ENCODE results near the gene UFC1. TPM values are rescaled to one million over a fixed set of nuclear protein-coding genes. Genes with fewer than 3 reads are reported as not detected.

Gene UFC1
- polyA plus RNA-seq, 4 donors: 137 to 193 (median 167) TPM

- H3K36me3 ChIP-seq (ENCODE audit: control insufficient read depth in 3 of 3, insufficient read depth in 2 of 3, low read depth in 1 of 3, low read length in 3 of 3): peaks cover 0 to 2% (median 0%) of the 10 kb centered on the region in 3 donors
- no peak for DNase-seq
- peak overlapping the region; percentile 38 to 84 (median 69) for H3K27ac ChIP-seq (ENCODE audit: low read depth in 1 of 3, low read length in 2 of 3)
- no peak for FAIRE-seq
- 30 to 51% (median 40%) methylated on average over 2 of the region's 2 CpGs for WGBS, 3 donors
- H3K9me3 ChIP-seq (ENCODE audit: control insufficient read depth in 2 of 2, insufficient read depth in 1 of 2, low read depth in 1 of 2, low read length in 1 of 2): no peaks in the 10 kb centered on the region
- H3K4me3 ChIP-seq (ENCODE audit: low read depth in 1 of 3, low read length in 3 of 3): no peak overlapping the region
- no peaks in the 10 kb centered on the region for H3K27me3 ChIP-seq (ENCODE audit: control insufficient read depth in 3 of 3, insufficient read depth in 3 of 3, low read length in 3 of 3)
- H3K4me1 ChIP-seq (ENCODE audit: control insufficient read depth in 3 of 3, insufficient read depth in 2 of 3, low read depth in 1 of 3, low read length in 2 of 3): no peaks in the 10 kb centered on the region
Measured at GRCh38 chr1:161185732-161186311, 32.0 kb downstream of the UFC1 start.

GRCh38 chr1:161187311-161187710, 33.5 kb downstream of the UFC1 start:
- FAIRE-seq (no peak), DNase-seq (no peak)
- peaks cover 0 to 11% (median 0%) of the 10 kb centered on the region in 3 donors for H3K36me3 ChIP-seq (ENCODE audit: control insufficient read depth in 3 of 3, insufficient read depth in 2 of 3, low read depth in 1 of 3, low read length in 3 of 3)

GRCh38 chr1:161188381-161188780, 34.6 kb downstream of the UFC1 start:
- DNase-seq (no peak), FAIRE-seq (no peak)
- no peak overlapping the region for H3K27ac ChIP-seq (ENCODE audit: low read depth in 1 of 3, low read length in 2 of 3)
- H3K9me3 ChIP-seq (ENCODE audit: control insufficient read depth in 2 of 2, insufficient read depth in 1 of 2, low read depth in 1 of 2, low read length in 1 of 2): no peaks in the 10 kb centered on the region
- H3K36me3 ChIP-seq (ENCODE audit: control insufficient read depth in 3 of 3, insufficient read depth in 2 of 3, low read depth in 1 of 3, low read length in 3 of 3): peaks cover 0 to 11% (median 0%) of the 10 kb centered on the region in 3 donors
- peaks cover 0 to 4% (median 0%) of the 10 kb centered on the region in 3 donors for H3K27me3 ChIP-seq (ENCODE audit: control insufficient read depth in 3 of 3, insufficient read depth in 3 of 3, low read length in 3 of 3)
- no peak overlapping the region for H3K4me3 ChIP-seq (ENCODE audit: low read depth in 1 of 3, low read length in 3 of 3)
- WGBS, 3 donors: 81 to 88% (median 83%) methylated on average over 6 of the region's 6 CpGs
- no peaks in the 10 kb centered on the region for H3K4me1 ChIP-seq (ENCODE audit: control insufficient read depth in 3 of 3, insufficient read depth in 2 of 3, low read depth in 1 of 3, low read length in 2 of 3)

More at GRCh38 chr1:161187311-161187710, 33.5 kb downstream of the UFC1 start:
- no peaks in the 10 kb centered on the region for H3K4me1 ChIP-seq (ENCODE audit: control insufficient read depth in 3 of 3, insufficient read depth in 2 of 3, low read depth in 1 of 3, low read length in 2 of 3)
- H3K9me3 ChIP-seq (ENCODE audit: control insufficient read depth in 2 of 2, insufficient read depth in 1 of 2, low read depth in 1 of 2, low read length in 1 of 2): no peaks in the 10 kb centered on the region
- WGBS, 3 donors: 68 to 78% (median 70%) methylated on average over 3 of the region's 3 CpGs
- peaks cover 0 to 4% (median 0%) of the 10 kb centered on the region in 3 donors for H3K27me3 ChIP-seq (ENCODE audit: control insufficient read depth in 3 of 3, insufficient read depth in 3 of 3, low read length in 3 of 3)
- H3K4me3 ChIP-seq (ENCODE audit: low read depth in 1 of 3, low read length in 3 of 3): no peak overlapping the region
- H3K27ac ChIP-seq (ENCODE audit: low read depth in 1 of 3, low read length in 2 of 3): no peak overlapping the region

- WGBS, 3 donors: 93 to 94% (median 93%) methylated on average over 5 of the region's 5 CpGs
- Histone ChIP-seq H3K36me3 (ENCODE audit: control insufficient read depth in 3 of 3, insufficient read depth in 2 of 3, low read depth in 1 of 3, low read length in 3 of 3) (peaks cover 0 to 11% (median 0%) of the 10 kb centered on the region in 3 donors), H3K27ac (ENCODE audit: low read depth in 1 of 3, low read length in 2 of 3) (no peak overlapping the region), H3K9me3 (ENCODE audit: control insufficient read depth in 2 of 2, insufficient read depth in 1 of 2, low read depth in 1 of 2, low read length in 1 of 2) (no peaks in the 10 kb centered on the region), H3K27me3 (ENCODE audit: control insufficient read depth in 3 of 3, insufficient read depth in 3 of 3, low read length in 3 of 3) (peaks cover 0 to 4% (median 0%) of the 10 kb centered on the region in 3 donors), H3K4me1 (ENCODE audit: control insufficient read depth in 3 of 3, insufficient read depth in 2 of 3, low read depth in 1 of 3, low read length in 2 of 3) (no peaks in the 10 kb centered on the region), H3K4me3 (ENCODE audit: low read depth in 1 of 3, low read length in 3 of 3) (no peak overlapping the region)
- DNase-seq (no peak), FAIRE-seq (no peak)
Measured at GRCh38 chr1:161189036-161189435, 35.3 kb downstream of the UFC1 start.

- WGBS, 3 donors: 44 to 66% (median 64%) methylated on average over 22 of the region's 22 CpGs
- FAIRE-seq (no peak), DNase-seq (no peak)
- Histone ChIP-seq H3K4me3 (ENCODE audit: low read depth in 1 of 3, low read length in 3 of 3) (no peak overlapping the region), H3K27ac (ENCODE audit: low read depth in 1 of 3, low read length in 2 of 3) (no peak overlapping the region), H3K4me1 (ENCODE audit: control insufficient read depth in 3 of 3, insufficient read depth in 2 of 3, low read depth in 1 of 3, low read length in 2 of 3) (peaks cover 0 to 3% (median 0%) of the 10 kb centered on the region in 3 donors), H3K9me3 (ENCODE audit: control insufficient read depth in 2 of 2, insufficient read depth in 1 of 2, low read depth in 1 of 2, low read length in 1 of 2) (no peaks in the 10 kb centered on the region), H3K36me3 (ENCODE audit: control insufficient read depth in 3 of 3, insufficient read depth in 2 of 3, low read depth in 1 of 3, low read length in 3 of 3) (peaks cover 0 to 13% (median 0%) of the 10 kb centered on the region in 3 donors), H3K27me3 (ENCODE audit: control insufficient read depth in 3 of 3, insufficient read depth in 3 of 3, low read length in 3 of 3) (peaks cover 0 to 4% (median 0%) of the 10 kb centered on the region in 3 donors)
Measured at GRCh38 chr1:161190962-161191521, 37.3 kb downstream of the UFC1 start.

- DNase-seq (no peak), FAIRE-seq (no peak)
- Histone ChIP-seq H3K9me3 (ENCODE audit: control insufficient read depth in 2 of 2, insufficient read depth in 1 of 2, low read depth in 1 of 2, low read length in 1 of 2) (no peaks in the 10 kb centered on the region), H3K27ac (ENCODE audit: low read depth in 1 of 3, low read length in 2 of 3) (no peak overlapping the region), H3K4me1 (ENCODE audit: control insufficient read depth in 3 of 3, insufficient read depth in 2 of 3, low read depth in 1 of 3, low read length in 2 of 3) (peaks cover 0 to 3% (median 0%) of the 10 kb centered on the region in 3 donors), H3K4me3 (ENCODE audit: low read depth in 1 of 3, low read length in 3 of 3) (no peak overlapping the region), H3K27me3 (ENCODE audit: control insufficient read depth in 3 of 3, insufficient read depth in 3 of 3, low read length in 3 of 3) (peaks cover 0 to 4% (median 0%) of the 10 kb centered on the region in 3 donors), H3K36me3 (ENCODE audit: control insufficient read depth in 3 of 3, insufficient read depth in 2 of 3, low read depth in 1 of 3, low read length in 3 of 3) (peaks cover 0 to 13% (median 0%) of the 10 kb centered on the region in 3 donors)
- WGBS, 3 donors: 68 to 71% (median 71%) methylated on average over 8 of the region's 8 CpGs
Measured at GRCh38 chr1:161191971-161192370, 38.2 kb downstream of the UFC1 start.

- no peak overlapping the region for H3K4me3 ChIP-seq (ENCODE audit: low read depth in 1 of 3, low read length in 3 of 3)
- no peaks in the 10 kb centered on the region for H3K9me3 ChIP-seq (ENCODE audit: control insufficient read depth in 2 of 2, insufficient read depth in 1 of 2, low read depth in 1 of 2, low read length in 1 of 2)
- DNase-seq: peak; percentile 74 to 81
- no peak for FAIRE-seq
- peaks cover 0 to 13% (median 0%) of the 10 kb centered on the region in 3 donors for H3K36me3 ChIP-seq (ENCODE audit: control insufficient read depth in 3 of 3, insufficient read depth in 2 of 3, low read depth in 1 of 3, low read length in 3 of 3)
- 47 to 59% (median 52%) methylated on average over 15 of the region's 15 CpGs for WGBS, 3 donors
- peaks cover 0 to 4% (median 0%) of the 10 kb centered on the region in 3 donors for H3K27me3 ChIP-seq (ENCODE audit: control insufficient read depth in 3 of 3, insufficient read depth in 3 of 3, low read length in 3 of 3)
- no peak overlapping the region for H3K27ac ChIP-seq (ENCODE audit: low read depth in 1 of 3, low read length in 2 of 3)
- peaks cover 0 to 3% (median 0%) of the 10 kb centered on the region in 3 donors for H3K4me1 ChIP-seq (ENCODE audit: control insufficient read depth in 3 of 3, insufficient read depth in 2 of 3, low read depth in 1 of 3, low read length in 2 of 3)
Measured at GRCh38 chr1:161192476-161193465, 39.0 kb downstream of the UFC1 start.

Measured in small intestine (tissue), 7 donors.